Left lung (tissue), 14 donors: ENCODE data around the gene GAS2. TPM values are rescaled to one million over a fixed set of nuclear protein-coding genes. Genes with fewer than 3 reads are reported as not detected.

Source experiments
- ATAC-seq: fragments of 200-7000 bp; cut with Tn5 transposase; one replicate; pipeline ENCODE4 v1.9.1; 2020; ENCODE audit warnings: moderate library complexity
- DNase-seq, 4 donors: peaks; one replicate each; pipeline ENCODE4 v3.0.0-alpha.2; 2013 to 2020
- H3K27ac ChIP-seq, 2 donors: fragments of 200-600 bp; sonication (generic) in 1 of 2; one replicate each; pipeline versions ENCODE4 v1.5.0 to v1.8.0; 2020 to 2021
- H3K27me3 ChIP-seq, 2 donors: fragments of 200-600 bp; sonication (generic) in 1 of 2; one replicate each; pipeline versions ENCODE4 v1.5.0 to v1.8.0; 2020 to 2021
- H3K36me3 ChIP-seq, 2 donors: fragments of 200-600 bp; sonication (generic) in 1 of 2; one replicate each; pipeline versions ENCODE4 v1.5.0 to v1.8.0; 2020 to 2021
- H3K4me1 ChIP-seq, 2 donors: fragments of 200-600 bp; one replicate each; pipeline ENCODE4 v1.8.0; 2021
- H3K4me3 ChIP-seq, 2 donors: fragments of 200-600 bp; sonication (generic) in 1 of 2; one replicate each; pipeline versions ENCODE4 v1.5.0 to v1.8.0; 2020 to 2021; ENCODE audit warnings: mild to moderate bottlenecking in 1 of 2
- H3K9me3 ChIP-seq, 2 donors: fragments of 200-600 bp; sonication (generic) in 1 of 2; one replicate each; pipeline versions ENCODE4 v1.5.0 to v1.8.0; 2020 to 2021
- CTCF ChIP-seq, 2 donors: fragments of 200-600 bp; sonication (generic) in 1 of 2; IDR thresholded peaks; one replicate each; pipeline versions ENCODE4 v1.5.0 to v1.8.0; 2021; ENCODE audit warnings: antibody characterized with exemption in 2 of 2
- intact Hi-C, 2 donors: fragments of 100-400 bp; cut with DNase I; formaldehyde crosslinking; loops; one replicate each; pipeline versions ENCODE4 v1.11.2 to v1.14.2; 2022
- long read RNA-seq, 12 donors: library from polyadenylated mRNA in 2 of 12; unstranded in 2 of 12; transcript quantifications; one replicate each; pipeline ENCODE4 v2.0.0 and lab custom pipeline, GENCODE V29; 2019 to 2026
- polyA plus RNA-seq, 6 donors: library from polyadenylated mRNA; unstranded; fragments of 120-200 nt; gene quantifications; one replicate each; pipeline ENCODE4 v1.2.1, GENCODE V29; 2013; ENCODE audit not compliant: insufficient read length in 6 of 6
- total RNA-seq, 2 donors: library from RNA; stranded (reverse); fragmentation: NEBNext Ultra II Directional; extraction: Animal tissue kit (Norgen Biotek cat#: 25700); gene quantifications; one replicate each; pipeline ENCODE4 v1.2.1, GENCODE V29; 2021
- donor health status: DM: no; HTN: yes; CAD: no.
- donor health status: DM: no; HTN: no; CAD: no.

The GAS2 gene
- 1 to 10 TPM in 1 of 2 donors, under 1 TPM in 1; 0.96 to 2.1 TPM for total RNA-seq
- 10 to 100 TPM in 3 of 6 donors, 1 to 10 TPM in 3; 9.4 to 12.0 (median 10.0) TPM for polyA plus RNA-seq
- long read RNA-seq, donor 1, transcript GAS2-211 (1 exons, 895 nt) = major isoform, 15 of 15 reads
- long read RNA-seq, donor 1, partial matches to known transcripts = 0 of 15 reads
- long read RNA-seq, donor 1, other reads (novel, unspliced or antisense) = 0 of 15 reads
- long read RNA-seq, donor 2, transcript GAS2-211 (1 exons, 895 nt) = major isoform, 15 of 127 reads
- long read RNA-seq, donor 2, partial matches to known transcripts = 112 of 127 reads
- long read RNA-seq, donor 2, other reads (novel, unspliced or antisense) = 0 of 127 reads
- long read RNA-seq, donor 3, transcript GAS2-211 (1 exons, 895 nt) = major isoform, 7 of 7 reads
- long read RNA-seq, donor 3, partial matches to known transcripts = 0 of 7 reads
- long read RNA-seq, donor 3, other reads (novel, unspliced or antisense) = 0 of 7 reads
- long read RNA-seq, donor 4, partial matches to known transcripts = 0 of 1 reads
- long read RNA-seq, donor 4, other reads (novel, unspliced or antisense) = 0 of 1 reads
- long read RNA-seq, donor 5, transcript GAS2-211 (1 exons, 895 nt) = major isoform, 13 of 100 reads
- long read RNA-seq, donor 5, partial matches to known transcripts = 86 of 100 reads
- long read RNA-seq, donor 5, other reads (novel, unspliced or antisense) = 0 of 100 reads
- long read RNA-seq, donor 6, transcript GAS2-211 (1 exons, 895 nt) = major isoform, 6 of 114 reads
- long read RNA-seq, donor 6, partial matches to known transcripts = 107 of 114 reads
- long read RNA-seq, donor 6, other reads (novel, unspliced or antisense) = 0 of 114 reads
- long read RNA-seq, donor 7, transcript GAS2-211 (1 exons, 895 nt) = major isoform, 6 of 78 reads
- long read RNA-seq, donor 7, partial matches to known transcripts = 70 of 78 reads
- long read RNA-seq, donor 7, other reads (novel, unspliced or antisense) = 0 of 78 reads
- long read RNA-seq, donor 8, transcript GAS2-211 (1 exons, 895 nt) = major isoform, 5 of 7 reads
- long read RNA-seq, donor 8, partial matches to known transcripts = 0 of 7 reads
- long read RNA-seq, donor 8, other reads (novel, unspliced or antisense) = 0 of 7 reads
- long read RNA-seq, donor 9 = 0 reads
- long read RNA-seq, donor 10 = 0 reads
- long read RNA-seq, donor 11, partial matches to known transcripts = 0 of 5 reads
- long read RNA-seq, donor 11, other reads (novel, unspliced or antisense) = 0 of 5 reads
- long read RNA-seq, donor 12, transcript GAS2-211 (1 exons, 895 nt) = major isoform, 8 of 9 reads
- long read RNA-seq, donor 12, partial matches to known transcripts = 0 of 9 reads
- long read RNA-seq, donor 12, other reads (novel, unspliced or antisense) = 0 of 9 reads

GRCh38 chr11:22666325-22666687 is at the start of gene GAS2:
Gene GAS2, plus strand, starts transcription at chr11:22666611. Its CDS starts 8,259 bp downstream, at chr11:22674870.
- Histone ChIP-seq H3K4me3 (peak within 1 kb of the TSS; percentile 14 to 16), H3K27ac (no peak within 1 kb of the TSS), H3K36me3 (no peaks in the 10 kb centered on the region), H3K9me3 (no peaks in the 10 kb centered on the region), H3K4me1 (peaks cover 0 to 9% of the 10 kb centered on the region in 2 donors), H3K27me3 (peaks cover 13 to 64% of the 10 kb centered on the region in 2 donors)
- intact Hi-C loops = no loop called here
- no peak for TF ChIP-seq CTCF (IDR thresholded peaks at IDR 0.05)
- no peak for ATAC-seq
- DNase-seq = no peak

GRCh38 chr11:22617868-22618267 is 48.5 kb upstream of the GAS2 start:
- Histone ChIP-seq H3K9me3 (no peaks in the 10 kb centered on the region), H3K4me3 (no peak overlapping the region), H3K27ac (no peak overlapping the region), H3K36me3 (no peaks in the 10 kb centered on the region), H3K27me3 (no peaks in the 10 kb centered on the region), H3K4me1 (no peaks in the 10 kb centered on the region)
- intact Hi-C loops = no loop called here
- no peak for TF ChIP-seq CTCF (IDR thresholded peaks at IDR 0.05)
- ATAC-seq (no peak), DNase-seq (no peak)

- peak in 1 of 2 donors; percentile 27 for TF ChIP-seq CTCF (IDR thresholded peaks at IDR 0.05)
- ATAC-seq (peak; percentile 81), DNase-seq (peak in 3 of 4 donors; percentile 7 to 74 (median 72))
- intact Hi-C loops = no loop called here
- Histone ChIP-seq H3K27me3 (no peaks in the 10 kb centered on the region), H3K9me3 (no peaks in the 10 kb centered on the region), H3K27ac (peak overlapping the region; percentile 87 to 91), H3K4me3 (peak overlapping the region; percentile 71 to 87), H3K36me3 (no peaks in the 10 kb centered on the region), H3K4me1 (peaks cover 6 to 15% of the 10 kb centered on the region in 2 donors)
Observed at GRCh38 chr11:22624742-22625447, 41.5 kb upstream of the GAS2 start.

GRCh38 chr11:22625448-22626287 is 40.7 kb upstream of the GAS2 start, which contains the start of gene FANCF:
Gene FANCF, minus strand, starts transcription at chr11:22625823. Its CDS starts 13 bp downstream, at chr11:22625810.
- H3K4me3 ChIP-seq = peak within 1 kb of the TSS; percentile 71 to 87
- H3K27me3 ChIP-seq = no peaks in the 10 kb centered on the region
- DNase-seq (peak; percentile 94 to 99 (median 96)), ATAC-seq (peak; percentile 98)
- no peak for TF ChIP-seq CTCF (IDR thresholded peaks at IDR 0.05)
- H3K27ac ChIP-seq = peak within 1 kb of the TSS; percentile 87 to 91
- no peaks in the 10 kb centered on the region for H3K36me3 ChIP-seq
- no peaks in the 10 kb centered on the region for H3K9me3 ChIP-seq
- H3K4me1 ChIP-seq = peaks cover 6 to 15% of the 10 kb centered on the region in 2 donors
- intact Hi-C loops = no loop called here
